Measurements from ENCODE around the gene CPLX3.

DNA sequence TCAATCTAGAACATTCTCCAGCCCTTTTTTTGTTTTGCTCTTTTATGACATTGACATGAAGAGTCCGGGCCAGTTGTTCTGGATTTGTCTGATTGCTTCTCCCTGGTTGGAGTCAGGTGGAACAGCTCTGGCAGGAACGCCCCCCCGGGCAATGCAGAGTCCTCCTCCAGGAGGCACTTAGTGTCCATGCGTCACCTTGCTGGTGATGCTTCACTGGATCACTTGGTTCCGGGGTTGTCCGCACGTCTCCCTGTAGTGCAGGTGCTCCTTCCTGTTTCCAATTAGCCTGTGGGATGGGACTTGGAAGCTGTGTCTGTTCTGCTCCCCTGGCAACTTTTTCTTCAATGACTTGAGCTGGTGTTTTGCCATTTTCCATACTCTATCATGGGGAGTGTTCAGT is 34.8 kb upstream of the CPLX3 start:
- TF ChIP-seq ZNF274 (IDR thresholded peaks at IDR 0.05; ENCODE audit: insufficient read depth, insufficient read length) (no peak), POLR2A (IDR thresholded peaks at IDR 0.05; ENCODE audit: low read depth, low read length) (peak; percentile 42; the same call in 1 of the 2 replicates)
- TF ChIP-seq, protein P1, sequence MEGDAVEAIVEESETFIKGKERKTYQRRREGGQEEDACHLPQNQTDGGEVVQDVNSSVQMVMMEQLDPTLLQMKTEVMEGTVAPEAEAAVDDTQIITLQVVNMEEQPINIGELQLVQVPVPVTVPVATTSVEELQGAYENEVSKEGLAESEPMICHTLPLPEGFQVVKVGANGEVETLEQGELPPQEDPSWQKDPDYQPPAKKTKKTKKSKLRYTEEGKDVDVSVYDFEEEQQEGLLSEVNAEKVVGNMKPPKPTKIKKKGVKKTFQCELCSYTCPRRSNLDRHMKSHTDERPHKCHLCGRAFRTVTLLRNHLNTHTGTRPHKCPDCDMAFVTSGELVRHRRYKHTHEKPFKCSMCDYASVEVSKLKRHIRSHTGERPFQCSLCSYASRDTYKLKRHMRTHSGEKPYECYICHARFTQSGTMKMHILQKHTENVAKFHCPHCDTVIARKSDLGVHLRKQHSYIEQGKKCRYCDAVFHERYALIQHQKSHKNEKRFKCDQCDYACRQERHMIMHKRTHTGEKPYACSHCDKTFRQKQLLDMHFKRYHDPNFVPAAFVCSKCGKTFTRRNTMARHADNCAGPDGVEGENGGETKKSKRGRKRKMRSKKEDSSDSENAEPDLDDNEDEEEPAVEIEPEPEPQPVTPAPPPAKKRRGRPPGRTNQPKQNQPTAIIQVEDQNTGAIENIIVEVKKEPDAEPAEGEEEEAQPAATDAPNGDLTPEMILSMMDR (IDR thresholded peaks at IDR 0.05 in 2 of 3, conservative IDR thresholded peaks at IDR 0.05 in 1 of 3; ENCODE audit: control insufficient read depth in 2 of 3, extremely low read depth in 1 of 3, insufficient read depth in 1 of 3, low read depth in 3 of 3, low read length in 3 of 3), result no peak; a peak in 1 of 6 replicates

Measured in GM12878 (cell line).